ENCODE data around the gene CEP83.
"Not testable (repeated sequence)": the region's sequence is repeated elsewhere in the genome, so short reads cannot be mapped to it uniquely, and the experiment has no call there.

CEP83 gene

GRCh38 chr12:94459728-94460615, at the start of gene CEP83:
Gene CEP83 (minus strand): TSS chr12:94459867. CDS start chr12:94412490, 47,377 bp downstream.
- DNase-seq (ENCODE audit: low read depth): peak; percentile 80

GRCh38 chr12:94509317-94509716, 49.6 kb upstream of the CEP83 start:
- no peak for DNase-seq (ENCODE audit: low read depth)

GRCh38 chr12:94507455-94507854, 47.8 kb upstream of the CEP83 start:
- DNase-seq (ENCODE audit: low read depth): no peak

GRCh38 chr12:94504386-94504785, 44.7 kb upstream of the CEP83 start:
- DNase-seq (ENCODE audit: low read depth): no peak

GRCh38 chr12:94503619-94504018, 44.0 kb upstream of the CEP83 start:
- DNase-seq (ENCODE audit: low read depth): no peak

GRCh38 chr12:94500831-94501567, 41.3 kb upstream of the CEP83 start:
- no peak for DNase-seq (ENCODE audit: low read depth)

- no peak for DNase-seq (ENCODE audit: low read depth)
These were observed 39.0 kb upstream of the CEP83 start for GRCh38 chr12:94498698-94499097.

GRCh38 chr12:94498073-94498472, 38.4 kb upstream of the CEP83 start:
- DNase-seq (ENCODE audit: low read depth): no peak

- DNase-seq (ENCODE audit: low read depth): no peak
These were observed 35.9 kb upstream of the CEP83 start for GRCh38 chr12:94495445-94496115.

GRCh38 chr12:94491489-94491888, 31.8 kb upstream of the CEP83 start:
- DNase-seq (ENCODE audit: low read depth): no peak

GRCh38 chr12:94488463-94488862, 28.8 kb upstream of the CEP83 start:
- DNase-seq (ENCODE audit: low read depth): no peak

GRCh38 chr12:94481734-94482133, 22.1 kb upstream of the CEP83 start:
- DNase-seq (ENCODE audit: low read depth): no peak

- DNase-seq (ENCODE audit: low read depth): no peak
These were observed 9.9 kb upstream of the CEP83 start for GRCh38 chr12:94469522-94469921.

- no peak for DNase-seq (ENCODE audit: low read depth)
These were observed 921 bp upstream of the CEP83 start for GRCh38 chr12:94460616-94460959.

GRCh38 chr12:94458877-94459727, 565 bp downstream of the CEP83 start:
- DNase-seq (ENCODE audit: low read depth): peak; percentile 10

- no peak for DNase-seq (ENCODE audit: low read depth)
These were observed 2.4 kb downstream of the CEP83 start for GRCh38 chr12:94457311-94457710.

GRCh38 chr12:94454318-94454717, 5.3 kb downstream of the CEP83 start:
- not testable (repeated sequence) for DNase-seq (ENCODE audit: low read depth)

- no peak for DNase-seq (ENCODE audit: low read depth)
These were observed 14.0 kb downstream of the CEP83 start for GRCh38 chr12:94445662-94446061.

- DNase-seq (ENCODE audit: low read depth): no peak
These were observed 22.4 kb downstream of the CEP83 start for GRCh38 chr12:94437303-94437702.

GRCh38 chr12:94435511-94435927, 24.1 kb downstream of the CEP83 start:
- DNase-seq (ENCODE audit: low read depth): no peak

GRCh38 chr12:94434171-94434570, 25.5 kb downstream of the CEP83 start:
- DNase-seq (ENCODE audit: low read depth): no peak

- DNase-seq (ENCODE audit: low read depth): no peak
These were observed 25.9 kb downstream of the CEP83 start for GRCh38 chr12:94433744-94434143.
